SK-N-SH treated with all-trans-retinoic acid at 6 μM for 48 hours (cell line): ENCODE measurements around the gene MTA3.

Experiments
- ATAC-seq: fragments of 200-7000 bp; cut with Tn5 transposase; 3 replicates; pipeline ENCODE4 v1.9.1; 2020; ENCODE audit warnings: mild to moderate bottlenecking, moderate library complexity
- ARNTL ChIP-seq: fragments of 450-650 bp; formaldehyde crosslinking; IDR thresholded peaks from 2 replicates; pipeline ENCODE4 v1.5.0; 2020; ENCODE audit warnings: low read depth, mild to moderate bottlenecking, moderate library complexity, borderline replicate concordance
- BACH2 ChIP-seq: fragments of 250-450 bp; sonication (Bioruptor Pico); IDR thresholded peaks from 2 replicates; pipeline ENCODE4 v1.9.0; 2021; ENCODE audit warnings: mild to moderate bottlenecking, borderline replicate concordance
- CREB5 ChIP-seq: fragments of 250-450 bp; sonication (Bioruptor Pico); IDR thresholded peaks from 2 replicates; pipeline ENCODE4 v1.5.1; 2020; ENCODE audit warnings: low read depth, mild to moderate bottlenecking, moderate library complexity
- CSDC2 ChIP-seq: fragments of 250-450 bp; sonication (Bioruptor Pico); IDR thresholded peaks from 2 replicates; pipeline ENCODE4 v1.5.0; 2020; ENCODE audit warnings: mild to moderate bottlenecking, moderate library complexity
- ESRRG ChIP-seq: fragments of 250-450 bp; sonication (Bioruptor Pico); IDR thresholded peaks from 2 replicates; pipeline ENCODE4 v1.6.1; 2021; ENCODE audit warnings: mild to moderate bottlenecking
- GLIS3 ChIP-seq: fragments of 250-450 bp; sonication (Bioruptor Pico); IDR thresholded peaks from 2 replicates; pipeline ENCODE4 v1.5.0; 2020; ENCODE audit warnings: mild to moderate bottlenecking, moderate library complexity
- ISL1 ChIP-seq: fragments of 250-450 bp; sonication (Bioruptor Pico); IDR thresholded peaks from 2 replicates; pipeline ENCODE4 v2.1.2; 2022; ENCODE audit warnings: mild to moderate bottlenecking, moderate library complexity
- OSR1 ChIP-seq: fragments of 250-450 bp; sonication (Bioruptor Pico); IDR thresholded peaks from 2 replicates; pipeline ENCODE4 v1.8.0; 2022; ENCODE audit warnings: moderate library complexity, mild to moderate bottlenecking, inconsistent platforms
- PATZ1 ChIP-seq: fragments of 250-450 bp; sonication (Bioruptor Pico); IDR thresholded peaks from 2 replicates; pipeline ENCODE4 v1.8.0; 2020; ENCODE audit warnings: mild to moderate bottlenecking, moderate library complexity, borderline replicate concordance
- POU6F1 ChIP-seq: fragments of 250-450 bp; sonication (Bioruptor Pico); IDR thresholded peaks from 2 replicates; pipeline ENCODE4 v1.8.0; 2021; ENCODE audit warnings: low read depth, mild to moderate bottlenecking, moderate library complexity, borderline replicate concordance
- RARB ChIP-seq: fragments of 250-450 bp; sonication (Bioruptor Pico); IDR thresholded peaks from 2 replicates; pipeline ENCODE4 v1.8.0; 2021; ENCODE audit warnings: mild to moderate bottlenecking, moderate library complexity
- TCF4 ChIP-seq: fragments of 250-450 bp; sonication (Bioruptor Pico); IDR thresholded peaks from 2 replicates; pipeline ENCODE4 v1.8.0; 2021; ENCODE audit warnings: mild to moderate bottlenecking, moderate library complexity, borderline replicate concordance
- TOX ChIP-seq: fragments of 250-450 bp; sonication (Bioruptor Pico); IDR thresholded peaks from 2 replicates; pipeline ENCODE4 v1.8.0; 2021; ENCODE audit warnings: mild to moderate bottlenecking, moderate library complexity, borderline replicate concordance
- TSHZ2 ChIP-seq: fragments of 250-450 bp; sonication (Bioruptor Pico); IDR thresholded peaks from 2 replicates; pipeline ENCODE4 v1.5.0; 2020; ENCODE audit warnings: mild to moderate bottlenecking, moderate library complexity
- ZC3H10 ChIP-seq: fragments of 250-450 bp; sonication (Bioruptor Pico); IDR thresholded peaks from 2 replicates; pipeline ENCODE4 v1.5.1; 2021; ENCODE audit warnings: mild to moderate bottlenecking, moderate library complexity
- ZFP3 ChIP-seq: fragments of 250-450 bp; sonication (Bioruptor Pico); IDR thresholded peaks from 2 replicates; pipeline ENCODE4 v1.5.0; 2020; ENCODE audit warnings: mild to moderate bottlenecking, moderate library complexity
- ZFP30 ChIP-seq: fragments of 450-650 bp; formaldehyde crosslinking; IDR thresholded peaks from 2 replicates; pipeline ENCODE4 v1.5.0; 2022; ENCODE audit warnings: mild to moderate bottlenecking, moderate library complexity
- ZNF8 ChIP-seq: fragments of 450-650 bp; formaldehyde crosslinking; IDR thresholded peaks from 2 replicates; pipeline ENCODE4 v1.5.0; 2020; ENCODE audit warnings: mild to moderate bottlenecking, moderate library complexity
- TF ChIP-seq, protein P1 (sequence below): fragments of 250-450 bp; sonication (Bioruptor Pico); IDR thresholded peaks from 2 replicates; pipeline ENCODE4 v1.5.1; 2021; ENCODE audit warnings: mild to moderate bottlenecking, moderate library complexity

Gene MTA3

DNA sequence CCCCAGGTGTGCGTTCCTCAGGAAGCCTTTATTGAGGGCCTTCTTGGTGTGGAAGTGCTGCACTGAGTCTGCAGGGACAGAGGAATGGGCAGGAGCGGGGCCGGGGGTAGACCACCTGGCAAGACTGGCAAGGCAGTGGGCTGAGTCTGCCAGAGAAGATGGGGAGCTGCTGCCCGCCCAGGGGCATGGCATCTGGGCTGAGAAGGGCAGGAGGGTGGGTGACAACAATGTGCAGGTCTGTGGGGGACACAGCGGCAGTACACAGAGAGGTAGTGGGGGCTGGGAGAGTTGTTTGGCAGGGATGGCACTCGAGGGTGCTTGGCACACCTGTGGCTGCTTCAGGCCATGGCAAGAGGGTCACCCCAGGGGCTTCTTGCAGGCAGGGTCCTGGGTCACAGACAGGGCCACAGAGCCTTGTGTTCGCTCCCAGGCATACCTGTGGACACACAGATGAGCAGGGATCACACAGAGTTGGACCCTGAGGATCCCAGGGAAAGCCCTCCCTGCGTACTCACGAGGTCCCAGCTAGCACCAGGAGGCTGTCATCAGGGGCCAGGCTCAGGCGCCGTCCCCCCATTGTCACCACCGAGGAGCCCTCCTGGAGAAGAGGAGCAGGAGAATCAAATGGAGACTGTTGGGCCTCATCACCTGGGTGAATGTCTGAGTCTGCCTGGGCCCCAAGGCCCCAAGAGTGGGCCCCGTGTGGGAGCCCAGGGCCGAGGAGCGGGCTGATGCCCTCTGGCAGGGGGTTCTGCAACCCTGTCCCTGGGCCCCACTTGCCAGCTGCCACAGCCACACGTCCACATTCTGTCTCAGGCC, 198.9 kb downstream of the MTA3 start (continued):
- no peak for TF ChIP-seq TSHZ2 (CRISPR knock-in tag)
- TF ChIP-seq CREB5 (CRISPR knock-in tag) = no peak
- no peak for TF ChIP-seq RARB (CRISPR knock-in tag)
- TF ChIP-seq ESRRG = no peak
- no peak for TF ChIP-seq CSDC2
- TF ChIP-seq ZC3H10 = no peak
- TF ChIP-seq TOX = no peak

DNA sequence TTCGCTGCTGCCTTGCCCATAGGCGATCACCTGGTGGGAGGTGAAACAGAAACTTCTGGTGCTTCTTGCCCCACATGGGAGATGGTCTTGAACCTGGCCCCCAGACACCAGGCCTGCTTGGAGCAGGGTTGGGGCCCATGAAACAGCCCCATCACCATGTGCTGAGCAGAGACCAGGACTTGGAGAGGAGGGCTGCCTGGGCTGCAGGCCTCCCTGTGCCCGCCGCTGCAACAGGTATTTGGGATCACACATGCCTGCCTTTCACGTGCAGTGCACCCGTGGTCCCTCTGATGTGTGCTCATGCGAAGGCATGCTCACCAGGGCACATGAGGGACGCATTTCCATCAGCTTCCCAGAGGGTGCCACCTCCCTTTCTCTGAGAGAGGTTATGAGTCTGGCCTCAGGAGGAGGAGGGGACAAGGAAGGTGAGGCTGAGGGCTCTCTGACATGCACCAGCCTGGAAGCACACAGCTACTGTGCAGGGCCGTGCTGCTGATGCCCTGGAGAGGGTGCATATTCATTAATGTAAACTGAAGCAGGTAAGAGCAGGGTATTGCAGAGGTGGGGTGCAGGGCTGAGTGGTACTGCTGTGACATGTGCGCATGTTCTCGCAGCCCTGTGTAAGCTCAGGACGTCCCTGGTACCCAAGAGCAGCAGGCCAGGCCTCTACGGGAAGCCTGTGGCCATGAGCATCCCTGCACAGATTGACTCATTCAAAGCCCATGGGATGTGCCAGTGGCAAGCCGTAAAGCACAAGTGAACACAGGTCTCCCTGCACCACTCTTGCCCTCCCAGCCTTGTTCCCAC, 199.7 kb downstream of the MTA3 start:
- no peak for ATAC-seq
- TF ChIP-seq ZNF8 (CRISPR knock-in tag) (no peak), ARNTL (CRISPR knock-in tag) (no peak), CSDC2 (no peak), POU6F1 (CRISPR knock-in tag) (no peak), ISL1 (no peak), TCF4 (no peak), OSR1 (CRISPR knock-in tag) (no peak), RARB (CRISPR knock-in tag) (no peak), TSHZ2 (CRISPR knock-in tag) (no peak), BACH2 (CRISPR knock-in tag) (no peak), GLIS3 (CRISPR knock-in tag) (no peak), ESRRG (no peak), PATZ1 (CRISPR knock-in tag) (no peak), ZFP3 (CRISPR knock-in tag) (no peak), ZFP30 (no peak), CREB5 (CRISPR knock-in tag) (no peak)
- TF ChIP-seq, protein P1, sequence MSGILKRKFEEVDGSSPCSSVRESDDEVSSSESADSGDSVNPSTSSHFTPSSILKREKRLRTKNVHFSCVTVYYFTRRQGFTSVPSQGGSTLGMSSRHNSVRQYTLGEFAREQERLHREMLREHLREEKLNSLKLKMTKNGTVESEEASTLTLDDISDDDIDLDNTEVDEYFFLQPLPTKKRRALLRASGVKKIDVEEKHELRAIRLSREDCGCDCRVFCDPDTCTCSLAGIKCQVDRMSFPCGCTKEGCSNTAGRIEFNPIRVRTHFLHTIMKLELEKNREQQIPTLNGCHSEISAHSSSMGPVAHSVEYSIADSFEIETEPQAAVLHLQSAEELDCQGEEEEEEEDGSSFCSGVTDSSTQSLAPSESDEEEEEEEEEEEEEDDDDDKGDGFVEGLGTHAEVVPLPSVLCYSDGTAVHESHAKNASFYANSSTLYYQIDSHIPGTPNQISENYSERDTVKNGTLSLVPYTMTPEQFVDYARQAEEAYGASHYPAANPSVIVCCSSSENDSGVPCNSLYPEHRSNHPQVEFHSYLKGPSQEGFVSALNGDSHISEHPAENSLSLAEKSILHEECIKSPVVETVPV (CRISPR knock-in tag) = no peak
